DMS53 (cell line): ENCODE data around the gene UCK1.
"Not testable (repeated sequence)": the region's sequence is repeated elsewhere in the genome, so short reads cannot be mapped to it uniquely, and the experiment has no call there.

ENCODE experiments used
- DNase-seq: peaks from one replicate; lab custom pipeline; 2025; lab: John Stamatoyannopoulos, UW

The UCK1 gene

GRCh38 chr9:131554087-131554842 is 23.2 kb upstream of the UCK1 start:
- DNase-seq = peak; percentile 20

GRCh38 chr9:131552030-131552429 is 21.0 kb upstream of the UCK1 start:
- DNase-seq = no peak

- DNase-seq = not testable (repeated sequence)
Observed at GRCh38 chr9:131550465-131550864, 19.4 kb upstream of the UCK1 start.

- DNase-seq = not testable (repeated sequence)
Observed at GRCh38 chr9:131549186-131549585, 18.1 kb upstream of the UCK1 start.

GRCh38 chr9:131546336-131547084 is 15.4 kb upstream of the UCK1 start:
- peak; percentile 82 for DNase-seq

GRCh38 chr9:131545786-131546335 is 14.8 kb upstream of the UCK1 start:
- DNase-seq = peak; percentile 70

GRCh38 chr9:131545003-131545785 is 14.1 kb upstream of the UCK1 start, which contains the start of gene PRRT1B:
Gene PRRT1B, plus strand, starts transcription at chr9:131545523. Its CDS starts 93 bp downstream, at chr9:131545616.
- DNase-seq = peak; percentile 98

GRCh38 chr9:131543141-131543540 is 12.1 kb upstream of the UCK1 start:
- peak; percentile 45 for DNase-seq

GRCh38 chr9:131539223-131539923 is 8.3 kb upstream of the UCK1 start:
- DNase-seq = no peak

GRCh38 chr9:131537946-131538345 is 6.9 kb upstream of the UCK1 start:
- no peak for DNase-seq

GRCh38 chr9:131534721-131535237 is 3.7 kb upstream of the UCK1 start:
- DNase-seq = peak; percentile 21

GRCh38 chr9:131530546-131530919 is 530 bp downstream of the UCK1 start:
- DNase-seq = peak; percentile 80

GRCh38 chr9:131529597-131530545 is 1.2 kb downstream of the UCK1 start:
- peak; percentile 32 for DNase-seq

GRCh38 chr9:131528886-131529505 is 2.1 kb downstream of the UCK1 start:
- DNase-seq = no peak

GRCh38 chr9:131528186-131528585 is 2.9 kb downstream of the UCK1 start:
- DNase-seq = no peak

GRCh38 chr9:131525643-131526565 is 5.2 kb downstream of the UCK1 start:
- no peak for DNase-seq

- DNase-seq = no peak
Observed at GRCh38 chr9:131524665-131525315, 6.3 kb downstream of the UCK1 start.
